NB4 (cell line): ENCODE results near the gene IL12B.

ENCODE experiments used
- MYC ChIP-seq: IDR thresholded peaks from 2 replicates; pipeline ENCODE4 v1.6.1; 2011; ENCODE audit warnings: low read depth, low read length
- POLR2A ChIP-seq: IDR thresholded peaks from 2 replicates; pipeline ENCODE4 v1.6.1; 2011; ENCODE audit warnings: mild to moderate bottlenecking; ENCODE audit not compliant: insufficient read length; ENCODE audit errors: extremely low read depth
- TF ChIP-seq, protein P1 (sequence below): IDR thresholded peaks from one replicate; pipeline ENCODE4 v1.5.1; 2012; ENCODE audit warnings: low read depth, low read length
- TF ChIP-seq, protein P2 (sequence below): IDR thresholded peaks from 2 replicates; pipeline ENCODE4 v1.6.1; 2011; ENCODE audit warnings: low read depth, low read length

DNA sequence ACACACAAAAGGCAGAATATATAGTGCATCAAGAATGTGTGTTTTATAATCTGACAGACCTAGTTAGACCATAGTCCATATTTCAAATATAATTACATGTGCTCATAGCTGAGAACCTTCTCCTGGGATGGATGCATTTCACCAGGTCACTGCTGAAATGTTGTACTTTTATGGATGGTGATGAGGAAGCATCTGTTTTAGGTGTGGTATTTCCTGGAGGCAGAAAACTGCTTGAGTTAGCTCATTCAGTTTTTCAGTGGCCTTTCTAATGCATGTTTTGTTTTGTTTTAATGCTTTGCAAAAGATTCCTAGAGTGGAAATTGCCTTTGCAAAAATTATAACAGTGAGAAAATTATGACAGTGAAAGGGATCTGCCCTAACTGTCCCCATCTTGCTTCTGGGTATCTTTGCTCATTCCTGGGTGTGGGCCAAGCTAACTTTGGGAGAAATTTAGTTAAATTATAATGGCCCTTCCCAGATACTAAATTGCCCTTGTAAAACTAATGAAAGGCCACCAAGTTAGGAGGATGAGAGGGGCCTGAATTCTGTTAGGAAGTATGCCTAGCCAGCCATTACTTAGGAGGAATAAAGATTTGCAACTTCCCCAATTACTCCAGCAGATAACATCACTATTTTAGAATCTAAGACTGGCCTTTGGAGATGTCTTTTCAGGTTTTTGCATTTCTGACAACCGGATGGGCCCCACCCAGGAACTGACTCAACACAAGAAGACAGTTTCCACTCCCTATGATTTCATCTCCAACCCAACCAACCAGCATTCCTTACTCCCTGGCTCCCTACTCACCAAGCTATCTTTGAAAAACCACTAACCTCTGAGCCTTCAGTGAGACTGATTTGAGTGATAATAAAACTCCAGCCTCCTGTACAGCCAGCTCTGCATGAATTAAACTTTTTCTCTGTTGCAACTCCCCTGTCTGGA lies 7.0 kb upstream of the IL12B start:
- TF ChIP-seq, protein P1, sequence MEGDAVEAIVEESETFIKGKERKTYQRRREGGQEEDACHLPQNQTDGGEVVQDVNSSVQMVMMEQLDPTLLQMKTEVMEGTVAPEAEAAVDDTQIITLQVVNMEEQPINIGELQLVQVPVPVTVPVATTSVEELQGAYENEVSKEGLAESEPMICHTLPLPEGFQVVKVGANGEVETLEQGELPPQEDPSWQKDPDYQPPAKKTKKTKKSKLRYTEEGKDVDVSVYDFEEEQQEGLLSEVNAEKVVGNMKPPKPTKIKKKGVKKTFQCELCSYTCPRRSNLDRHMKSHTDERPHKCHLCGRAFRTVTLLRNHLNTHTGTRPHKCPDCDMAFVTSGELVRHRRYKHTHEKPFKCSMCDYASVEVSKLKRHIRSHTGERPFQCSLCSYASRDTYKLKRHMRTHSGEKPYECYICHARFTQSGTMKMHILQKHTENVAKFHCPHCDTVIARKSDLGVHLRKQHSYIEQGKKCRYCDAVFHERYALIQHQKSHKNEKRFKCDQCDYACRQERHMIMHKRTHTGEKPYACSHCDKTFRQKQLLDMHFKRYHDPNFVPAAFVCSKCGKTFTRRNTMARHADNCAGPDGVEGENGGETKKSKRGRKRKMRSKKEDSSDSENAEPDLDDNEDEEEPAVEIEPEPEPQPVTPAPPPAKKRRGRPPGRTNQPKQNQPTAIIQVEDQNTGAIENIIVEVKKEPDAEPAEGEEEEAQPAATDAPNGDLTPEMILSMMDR: no peak
- TF ChIP-seq POLR2A: no peak
- TF ChIP-seq, protein P2, sequence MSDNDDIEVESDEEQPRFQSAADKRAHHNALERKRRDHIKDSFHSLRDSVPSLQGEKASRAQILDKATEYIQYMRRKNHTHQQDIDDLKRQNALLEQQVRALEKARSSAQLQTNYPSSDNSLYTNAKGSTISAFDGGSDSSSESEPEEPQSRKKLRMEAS: no peak
- TF ChIP-seq MYC: no peak
